NCI-H2196 (cell line): Measurements from ENCODE around the gene LDLR.
"Not testable (repeated sequence)": the region's sequence is repeated elsewhere in the genome, so short reads cannot be mapped to it uniquely, and the experiment has no call there.

Experiments
- DNase-seq: peaks from one replicate; lab custom pipeline; 2025; ENCODE audit not compliant: unreplicated experiment; lab: John Stamatoyannopoulos, UW

LDLR gene

GRCh38 chr19:11103667-11104066, 14.4 kb downstream of the LDLR start:
- not testable (repeated sequence) for DNase-seq

- DNase-seq: no peak
Measured at GRCh38 chr19:11105014-11105636, 15.9 kb downstream of the LDLR start.

GRCh38 chr19:11106477-11106876, 17.2 kb downstream of the LDLR start:
- no peak for DNase-seq

- DNase-seq: no peak
Measured at GRCh38 chr19:11108746-11109145, 19.5 kb downstream of the LDLR start.

- no peak for DNase-seq
Measured at GRCh38 chr19:11111117-11111770, 22.0 kb downstream of the LDLR start.

GRCh38 chr19:11111771-11112144, 22.5 kb downstream of the LDLR start:
- DNase-seq: no peak

GRCh38 chr19:11113140-11113708, 24.0 kb downstream of the LDLR start:
- DNase-seq: no peak

GRCh38 chr19:11115042-11115441, 25.8 kb downstream of the LDLR start:
- DNase-seq: no peak

- DNase-seq: no peak
Measured at GRCh38 chr19:11115895-11116446, 26.7 kb downstream of the LDLR start.

- no peak for DNase-seq
Measured at GRCh38 chr19:11116507-11116906, 27.2 kb downstream of the LDLR start.

- not testable (repeated sequence) for DNase-seq
Measured at GRCh38 chr19:11121963-11122362, 32.7 kb downstream of the LDLR start.

GRCh38 chr19:11123114-11123513, 33.9 kb downstream of the LDLR start:
- DNase-seq: no peak

- not testable (repeated sequence) for DNase-seq
Measured at GRCh38 chr19:11124157-11124556, 34.9 kb downstream of the LDLR start.

- DNase-seq: peak; percentile 84
Measured at GRCh38 chr19:11125994-11126685, 36.9 kb downstream of the LDLR start.

GRCh38 chr19:11127905-11128304, 38.6 kb downstream of the LDLR start:
- DNase-seq: no peak

GRCh38 chr19:11130824-11131455, 41.7 kb downstream of the LDLR start:
- DNase-seq: peak; percentile 87

- DNase-seq: no peak
Measured at GRCh38 chr19:11131471-11131870, 42.2 kb downstream of the LDLR start.

GRCh38 chr19:11136400-11137101, 47.3 kb downstream of the LDLR start:
- DNase-seq: no peak

- DNase-seq: peak; percentile 68
Measured at GRCh38 chr19:11137542-11138384, 48.5 kb downstream of the LDLR start.
